Measurements from ENCODE around the gene COPE.

DNA sequence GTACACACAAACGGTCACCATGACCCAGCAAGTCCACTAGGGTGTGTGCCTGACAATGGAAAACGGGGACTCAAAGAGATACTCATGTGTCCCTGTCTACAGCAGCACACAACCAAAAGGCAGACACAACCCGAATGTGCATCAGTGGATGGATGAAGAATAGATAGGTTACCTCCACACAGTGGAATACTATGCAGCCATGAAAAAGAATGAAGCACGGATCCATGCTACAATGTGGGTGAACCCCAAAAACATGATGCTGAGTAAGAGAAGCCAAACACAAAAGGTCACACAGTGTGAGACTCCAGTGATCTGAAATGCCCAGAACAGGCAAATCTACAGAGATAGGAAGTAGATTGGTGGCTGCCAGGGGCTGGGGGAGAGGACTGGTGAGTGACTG is 32.2 kb downstream of the COPE start:
- no peak for TF ChIP-seq SIRT6 (IDR thresholded peaks at IDR 0.05; ENCODE audit: low read length)
- TF ChIP-seq SP1 (IDR thresholded peaks at IDR 0.05; ENCODE audit: low read depth, low read length): no peak
- TF ChIP-seq, protein P1, sequence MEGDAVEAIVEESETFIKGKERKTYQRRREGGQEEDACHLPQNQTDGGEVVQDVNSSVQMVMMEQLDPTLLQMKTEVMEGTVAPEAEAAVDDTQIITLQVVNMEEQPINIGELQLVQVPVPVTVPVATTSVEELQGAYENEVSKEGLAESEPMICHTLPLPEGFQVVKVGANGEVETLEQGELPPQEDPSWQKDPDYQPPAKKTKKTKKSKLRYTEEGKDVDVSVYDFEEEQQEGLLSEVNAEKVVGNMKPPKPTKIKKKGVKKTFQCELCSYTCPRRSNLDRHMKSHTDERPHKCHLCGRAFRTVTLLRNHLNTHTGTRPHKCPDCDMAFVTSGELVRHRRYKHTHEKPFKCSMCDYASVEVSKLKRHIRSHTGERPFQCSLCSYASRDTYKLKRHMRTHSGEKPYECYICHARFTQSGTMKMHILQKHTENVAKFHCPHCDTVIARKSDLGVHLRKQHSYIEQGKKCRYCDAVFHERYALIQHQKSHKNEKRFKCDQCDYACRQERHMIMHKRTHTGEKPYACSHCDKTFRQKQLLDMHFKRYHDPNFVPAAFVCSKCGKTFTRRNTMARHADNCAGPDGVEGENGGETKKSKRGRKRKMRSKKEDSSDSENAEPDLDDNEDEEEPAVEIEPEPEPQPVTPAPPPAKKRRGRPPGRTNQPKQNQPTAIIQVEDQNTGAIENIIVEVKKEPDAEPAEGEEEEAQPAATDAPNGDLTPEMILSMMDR (IDR thresholded peaks at IDR 0.05; ENCODE audit: control extremely low read depth in 1 of 3, insufficient read depth in 1 of 3, low read depth in 1 of 3, low read length in 3 of 3): no peak
- no peak for TF ChIP-seq BACH1 (IDR thresholded peaks at IDR 0.05; ENCODE audit: low read length)
